Loucy (cell line): ENCODE results near the gene AGRN.
"Not testable (repeated sequence)": the region's sequence is repeated elsewhere in the genome, so short reads cannot be mapped to it uniquely, and the experiment has no call there.

ENCODE experiments used
- H2AFZ ChIP-seq: fragments of 200-600 bp; sonication (generic); 2 replicates; pipeline ENCODE4 v1.6.0; 2016; ENCODE audit warnings: antibody characterized with exemption, mild to moderate bottlenecking, low read length, moderate library complexity
- H3F3A ChIP-seq: fragments of 200-600 bp; 2 replicates; pipeline ENCODE4 v1.6.0; 2016; ENCODE audit warnings: antibody characterized with exemption, low read depth, mild to moderate bottlenecking
- H3K27me3 ChIP-seq: fragments of 200-600 bp; sonication (generic); 2 replicates; pipeline ENCODE4 v1.6.1; 2014; ENCODE audit warnings: low read length, mild to moderate bottlenecking; ENCODE audit not compliant: insufficient read depth, poor library complexity, severe bottlenecking
- H3K36me3 ChIP-seq: fragments of 200-600 bp; sonication (generic); 2 replicates; pipeline ENCODE4 v1.6.1; 2016; ENCODE audit warnings: low read length; ENCODE audit not compliant: insufficient read depth
- H3K4me1 ChIP-seq: fragments of 200-600 bp; sonication (generic); 2 replicates; pipeline ENCODE4 v1.5.1; 2014; ENCODE audit warnings: low read length, mild to moderate bottlenecking; ENCODE audit not compliant: insufficient read depth, poor library complexity, severe bottlenecking
- H3K4me2 ChIP-seq: fragments of 200-600 bp; sonication (generic); 2 replicates; pipeline ENCODE4 v1.6.0; 2014; ENCODE audit warnings: antibody characterized with exemption, low read length, low read depth, mild to moderate bottlenecking; ENCODE audit not compliant: poor library complexity, severe bottlenecking
- H3K4me3 ChIP-seq: fragments of 200-600 bp; sonication (generic); 2 replicates; pipeline ENCODE4 v1.5.1; 2014; ENCODE audit warnings: low read length, mild to moderate bottlenecking, mixed read lengths; ENCODE audit not compliant: poor library complexity, severe bottlenecking
- H3K79me2 ChIP-seq: fragments of 200-600 bp; sonication (generic); 2 replicates; pipeline ENCODE4 v1.6.1; 2014; ENCODE audit warnings: low read length; ENCODE audit not compliant: insufficient read depth
- H3K9ac ChIP-seq: fragments of 200-600 bp; sonication (generic); 2 replicates; pipeline ENCODE4 v1.6.0; 2014; ENCODE audit warnings: mild to moderate bottlenecking, low read depth, low read length, moderate library complexity; ENCODE audit not compliant: poor library complexity, severe bottlenecking
- H3K9me2 ChIP-seq: fragments of 200-600 bp; sonication (generic); replicated peaks from 2 replicates; pipeline ENCODE4 v1.6.1; 2016; ENCODE audit warnings: low read depth, low read length, mixed read lengths
- H3K9me3 ChIP-seq: fragments of 200-600 bp; sonication (generic); 2 replicates; pipeline ENCODE4 v1.6.1; 2014; ENCODE audit warnings: mild to moderate bottlenecking, antibody characterized with exemption, low read length, low read depth; ENCODE audit not compliant: insufficient read depth
- H4K20me1 ChIP-seq: fragments of 200-600 bp; sonication (generic); 2 replicates; pipeline ENCODE4 v1.6.0; 2014; ENCODE audit warnings: antibody characterized with exemption, low read length, mild to moderate bottlenecking; ENCODE audit not compliant: insufficient read depth, poor library complexity, severe bottlenecking
- EZH2phosphoT487 ChIP-seq: fragments of 200-600 bp; IDR thresholded peaks from 2 replicates; pipeline ENCODE4 v1.6.1; 2018; ENCODE audit warnings: antibody characterized with exemption, mild to moderate bottlenecking, moderate library complexity, borderline replicate concordance
- TF ChIP-seq, protein P1 (sequence below): fragments of 200-600 bp; sonication (generic); conservative IDR thresholded peaks from 2 replicates; pipeline ENCODE4 v1.5.1; 2014; ENCODE audit warnings: mild to moderate bottlenecking, antibody characterized with exemption, low read length

The AGRN gene

DNA sequence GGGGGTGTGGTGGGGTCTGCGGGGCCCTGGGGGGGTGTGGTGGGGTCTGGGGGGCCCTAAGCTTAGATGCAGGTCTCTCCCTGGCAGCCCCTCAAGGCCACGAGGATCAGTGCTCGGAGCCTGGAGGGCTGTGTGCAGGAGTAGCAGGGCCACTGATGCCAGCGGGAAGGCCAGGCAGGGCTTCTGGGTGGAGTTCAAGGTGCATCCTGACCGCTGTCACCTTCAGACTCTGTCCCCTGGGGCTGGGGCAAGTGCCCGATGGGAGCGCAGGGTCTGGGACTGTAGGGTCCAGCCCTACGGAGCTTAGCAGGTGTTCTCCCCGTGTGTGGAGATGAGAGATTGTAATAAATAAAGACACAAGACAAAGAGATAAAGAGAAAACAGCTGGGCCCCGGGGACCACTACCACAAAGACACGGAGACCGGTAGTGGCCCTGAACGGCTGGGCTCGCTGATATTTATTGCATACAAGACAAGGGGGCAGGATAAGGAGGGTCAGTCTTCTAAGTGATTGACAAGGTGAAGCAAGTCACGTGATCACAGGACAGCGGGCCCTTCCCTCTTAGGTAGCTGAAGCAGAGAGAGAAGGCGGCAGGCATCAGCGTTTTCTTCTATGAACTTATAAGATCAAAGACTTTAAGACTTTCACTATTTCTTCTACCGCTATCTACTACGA is 45.5 kb downstream of the AGRN start:
- Histone ChIP-seq H3K36me3 (no peaks in the 10 kb centered on the region), H3K9ac (no peak overlapping the region), H3K4me3 (no peak overlapping the region), H3F3A (no peaks in the 10 kb centered on the region), H3K9me3 (no peaks in the 10 kb centered on the region), H4K20me1 (no peaks in the 10 kb centered on the region), H3K9me2 (no peaks in the 10 kb centered on the region), H3K4me2 (no peak overlapping the region), H3K27me3 (no peaks in the 10 kb centered on the region), H3K4me1 (peaks cover 3% of the 10 kb centered on the region), H2AFZ (no peak overlapping the region), H3K79me2 (no peaks in the 10 kb centered on the region)
- TF ChIP-seq EZH2phosphoT487 = no peak
- TF ChIP-seq, protein P1, sequence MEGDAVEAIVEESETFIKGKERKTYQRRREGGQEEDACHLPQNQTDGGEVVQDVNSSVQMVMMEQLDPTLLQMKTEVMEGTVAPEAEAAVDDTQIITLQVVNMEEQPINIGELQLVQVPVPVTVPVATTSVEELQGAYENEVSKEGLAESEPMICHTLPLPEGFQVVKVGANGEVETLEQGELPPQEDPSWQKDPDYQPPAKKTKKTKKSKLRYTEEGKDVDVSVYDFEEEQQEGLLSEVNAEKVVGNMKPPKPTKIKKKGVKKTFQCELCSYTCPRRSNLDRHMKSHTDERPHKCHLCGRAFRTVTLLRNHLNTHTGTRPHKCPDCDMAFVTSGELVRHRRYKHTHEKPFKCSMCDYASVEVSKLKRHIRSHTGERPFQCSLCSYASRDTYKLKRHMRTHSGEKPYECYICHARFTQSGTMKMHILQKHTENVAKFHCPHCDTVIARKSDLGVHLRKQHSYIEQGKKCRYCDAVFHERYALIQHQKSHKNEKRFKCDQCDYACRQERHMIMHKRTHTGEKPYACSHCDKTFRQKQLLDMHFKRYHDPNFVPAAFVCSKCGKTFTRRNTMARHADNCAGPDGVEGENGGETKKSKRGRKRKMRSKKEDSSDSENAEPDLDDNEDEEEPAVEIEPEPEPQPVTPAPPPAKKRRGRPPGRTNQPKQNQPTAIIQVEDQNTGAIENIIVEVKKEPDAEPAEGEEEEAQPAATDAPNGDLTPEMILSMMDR = no peak

DNA sequence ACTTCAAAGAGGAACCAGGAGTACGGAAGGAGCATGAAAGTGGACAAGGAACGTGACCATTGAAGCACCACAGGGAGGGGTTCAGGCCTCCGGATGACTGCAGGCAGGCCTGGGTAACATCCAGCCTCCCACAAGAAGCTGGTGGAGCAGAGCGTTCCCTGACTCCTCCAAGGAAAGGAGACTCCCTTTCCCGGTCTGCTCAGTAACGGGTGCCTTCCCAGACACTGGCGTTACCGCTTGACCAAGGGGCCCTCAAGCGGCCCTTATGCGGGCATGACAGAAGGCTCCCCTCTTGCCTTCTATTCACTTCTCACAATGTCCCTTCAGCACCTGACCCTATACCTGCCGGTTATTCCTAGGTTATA is 46.0 kb downstream of the AGRN start:
- not testable (repeated sequence) for H3K4me1 ChIP-seq, H4K20me1 ChIP-seq, H3K27me3 ChIP-seq

DNA sequence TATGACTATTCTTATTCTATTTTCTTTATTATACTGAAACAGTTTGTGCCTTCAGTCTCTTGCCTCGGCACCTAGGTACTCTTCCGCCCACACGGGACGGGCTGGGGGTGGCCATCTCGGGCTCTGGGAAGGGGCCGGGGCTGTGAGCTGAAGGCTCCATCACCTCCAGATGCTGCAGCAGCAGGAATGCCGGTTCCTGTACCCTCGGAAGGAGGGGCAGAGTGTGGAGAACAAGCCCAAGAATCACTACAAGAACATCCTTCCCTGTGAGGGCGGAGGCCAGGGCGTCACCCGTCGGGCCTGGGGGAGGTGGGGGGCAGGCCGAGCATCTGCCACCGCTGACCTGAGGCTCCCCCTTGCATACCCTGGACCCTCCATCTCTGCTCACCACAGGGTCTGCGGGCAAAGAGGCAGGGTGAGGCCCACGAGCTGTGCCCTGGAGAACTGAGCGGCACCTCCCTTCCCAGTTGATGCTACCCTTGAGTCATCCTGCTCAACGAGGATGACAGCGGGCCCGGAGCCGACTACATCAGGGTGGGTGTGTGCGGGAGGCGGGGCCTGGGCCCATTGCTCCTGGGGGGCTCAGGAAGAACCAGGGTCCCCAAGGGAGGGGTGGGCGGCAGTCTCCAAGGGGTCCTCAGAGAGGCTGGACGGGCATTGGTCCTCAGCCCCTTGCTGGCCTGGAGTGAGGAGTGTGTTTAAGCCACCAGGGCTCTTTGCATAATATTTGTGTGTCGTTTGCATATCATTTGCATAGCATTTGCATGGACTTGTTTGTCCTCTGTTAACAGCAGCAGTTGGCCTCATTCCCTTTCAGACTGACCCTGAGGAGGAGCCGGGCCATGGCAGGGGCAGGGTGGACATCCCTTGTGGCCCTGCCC is 46.7 kb downstream of the AGRN start:
- Histone ChIP-seq H3K9ac (no peak overlapping the region), H2AFZ (no peak overlapping the region), H3K9me2 (no peaks in the 10 kb centered on the region), H4K20me1 (no peaks in the 10 kb centered on the region), H3F3A (no peaks in the 10 kb centered on the region), H3K4me3 (no peak overlapping the region), H3K4me1 (peaks cover 3% of the 10 kb centered on the region), H3K36me3 (no peaks in the 10 kb centered on the region), H3K4me2 (no peak overlapping the region), H3K27me3 (no peaks in the 10 kb centered on the region), H3K79me2 (no peaks in the 10 kb centered on the region), H3K9me3 (no peaks in the 10 kb centered on the region)
- TF ChIP-seq, protein P1 = no peak
- TF ChIP-seq EZH2phosphoT487 = no peak

More for the DNA sequence above, 46.0 kb downstream of the AGRN start:
- H2AFZ ChIP-seq, H3K9me2 ChIP-seq, H3K9ac ChIP-seq, H3F3A ChIP-seq, H3K4me2 ChIP-seq, H3K36me3 ChIP-seq, H3K9me3 ChIP-seq, H3K79me2 ChIP-seq, H3K4me3 ChIP-seq: not testable (repeated sequence)
